Central memory CD8-positive, alpha-beta T cell (primary cell): ENCODE data around the gene B4GALT2.
A peak's percentile ranks its signal among the peaks of the same experiment; 100 is the strongest.

Source experiments
- ATAC-seq: fragments of 150-1000 bp; cut with Tn5 transposase; replicated peaks from 2 replicates; pipeline ENCODE4 v1.10.0; 2022; ENCODE audit warnings: mild to moderate bottlenecking, moderate FRiP score, moderate number of reproducible peaks; ENCODE audit not compliant: poor library complexity, severe bottlenecking; ENCODE audit errors: extremely low read depth
- DNase-seq, 2 donors: peaks; one replicate each; pipeline ENCODE4 v3.0.0; 2021; ENCODE audit warnings: low spot score in 2 of 2
- H3K27ac Mint-ChIP-seq: one replicate; pipeline ENCODE4 v1.8.0; 2022; ENCODE audit warnings: low read depth, mild to moderate bottlenecking, moderate library complexity, mixed read lengths
- H3K27me3 Mint-ChIP-seq: one replicate; pipeline ENCODE4 v1.8.0; 2022; ENCODE audit warnings: mixed read lengths
- H3K36me3 Mint-ChIP-seq: one replicate; pipeline ENCODE4 v1.8.0; 2022; ENCODE audit warnings: mild to moderate bottlenecking, moderate library complexity, mixed read lengths; ENCODE audit not compliant: insufficient read depth
- H3K4me1 Mint-ChIP-seq: one replicate; pipeline ENCODE4 v1.8.0; 2022; ENCODE audit warnings: mixed read lengths
- H3K4me3 Mint-ChIP-seq: one replicate; pipeline ENCODE4 v1.8.0; 2022; ENCODE audit warnings: mild to moderate bottlenecking, moderate library complexity, mixed read lengths
- H3K9me3 Mint-ChIP-seq: one replicate; pipeline ENCODE4 v1.8.0; 2022; ENCODE audit warnings: mixed read lengths

B4GALT2 gene

DNA sequence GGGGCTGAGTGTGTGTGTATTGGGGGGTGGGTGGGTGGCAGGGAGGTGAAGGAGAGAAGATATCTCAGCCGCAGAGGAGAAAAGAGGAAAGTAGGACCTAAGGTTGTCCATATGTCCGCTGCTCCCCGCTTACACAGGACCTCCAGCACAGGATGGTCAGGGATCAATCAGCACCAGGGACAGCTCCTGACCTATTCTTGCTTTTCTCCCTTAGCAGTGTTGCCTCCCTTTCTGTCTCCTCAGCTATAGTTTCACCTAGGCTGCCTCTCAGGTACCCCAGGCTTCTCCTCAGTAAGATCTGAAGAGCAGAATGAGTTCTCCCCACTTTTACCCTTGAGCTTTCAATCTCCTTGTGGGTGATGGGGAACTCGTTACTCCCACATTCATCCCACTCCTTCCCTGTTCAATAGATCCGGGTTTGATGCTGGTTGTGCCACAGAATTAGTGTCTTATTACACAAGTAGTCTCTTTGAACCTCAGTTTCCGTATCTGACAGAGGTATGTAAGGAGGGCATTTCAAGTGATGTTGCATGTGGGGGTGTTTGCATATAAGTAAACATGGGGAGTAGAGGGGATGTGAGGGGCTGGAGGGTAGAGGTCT lies 10.6 kb upstream of the B4GALT2 start:
- Mint-ChIP-seq H3K27me3 (no peaks in the 10 kb centered on the region), H3K27ac (no peak overlapping the region), H3K4me3 (no peak overlapping the region), H3K9me3 (no peaks in the 10 kb centered on the region), H3K4me1 (peaks cover 22% of the 10 kb centered on the region), H3K36me3 (peaks cover 5% of the 10 kb centered on the region)
- DNase-seq (no peak), ATAC-seq (no peak)

- no peak for ATAC-seq
- Mint-ChIP-seq H3K4me3 (peak overlapping the region; percentile 80), H3K4me1 (peaks cover 31% of the 10 kb centered on the region), H3K36me3 (peaks cover 7% of the 10 kb centered on the region), H3K27me3 (no peaks in the 10 kb centered on the region), H3K9me3 (no peaks in the 10 kb centered on the region), H3K27ac (peak overlapping the region; percentile 39)
- no peak for DNase-seq
Measured at GRCh38 chr1:43969416-43969745, 9.6 kb upstream of the B4GALT2 start.

GRCh38 chr1:43969746-43970466 lies 9.1 kb upstream of the B4GALT2 start, which contains the start of gene DPH2:
Gene DPH2 (plus strand): TSS chr1:43970010. CDS start chr1:43970176, 166 bp downstream.
- Mint-ChIP-seq H3K36me3 (peaks cover 7% of the 10 kb centered on the region), H3K4me3 (peak within 1 kb of the TSS; percentile 80), H3K9me3 (no peaks in the 10 kb centered on the region), H3K4me1 (peaks cover 32% of the 10 kb centered on the region), H3K27ac (peak within 1 kb of the TSS; percentile 39), H3K27me3 (no peaks in the 10 kb centered on the region)
- DNase-seq = peak; percentile 75 to 84
- peak; percentile 91 for ATAC-seq

GRCh38 chr1:43970502-43970901 lies 8.5 kb upstream of the B4GALT2 start:
- Mint-ChIP-seq H3K4me3 (peak overlapping the region; percentile 80), H3K4me1 (peaks cover 32% of the 10 kb centered on the region), H3K9me3 (no peaks in the 10 kb centered on the region), H3K36me3 (peaks cover 7% of the 10 kb centered on the region), H3K27ac (peak overlapping the region; percentile 27), H3K27me3 (no peaks in the 10 kb centered on the region)
- ATAC-seq = no peak
- DNase-seq = no peak

GRCh38 chr1:43970911-43971310 lies 8.1 kb upstream of the B4GALT2 start:
- DNase-seq = no peak
- Mint-ChIP-seq H3K9me3 (no peaks in the 10 kb centered on the region), H3K36me3 (peaks cover 7% of the 10 kb centered on the region), H3K27ac (no peak overlapping the region), H3K4me3 (peak overlapping the region; percentile 80), H3K27me3 (no peaks in the 10 kb centered on the region), H3K4me1 (peaks cover 32% of the 10 kb centered on the region)
- no peak for ATAC-seq

DNA sequence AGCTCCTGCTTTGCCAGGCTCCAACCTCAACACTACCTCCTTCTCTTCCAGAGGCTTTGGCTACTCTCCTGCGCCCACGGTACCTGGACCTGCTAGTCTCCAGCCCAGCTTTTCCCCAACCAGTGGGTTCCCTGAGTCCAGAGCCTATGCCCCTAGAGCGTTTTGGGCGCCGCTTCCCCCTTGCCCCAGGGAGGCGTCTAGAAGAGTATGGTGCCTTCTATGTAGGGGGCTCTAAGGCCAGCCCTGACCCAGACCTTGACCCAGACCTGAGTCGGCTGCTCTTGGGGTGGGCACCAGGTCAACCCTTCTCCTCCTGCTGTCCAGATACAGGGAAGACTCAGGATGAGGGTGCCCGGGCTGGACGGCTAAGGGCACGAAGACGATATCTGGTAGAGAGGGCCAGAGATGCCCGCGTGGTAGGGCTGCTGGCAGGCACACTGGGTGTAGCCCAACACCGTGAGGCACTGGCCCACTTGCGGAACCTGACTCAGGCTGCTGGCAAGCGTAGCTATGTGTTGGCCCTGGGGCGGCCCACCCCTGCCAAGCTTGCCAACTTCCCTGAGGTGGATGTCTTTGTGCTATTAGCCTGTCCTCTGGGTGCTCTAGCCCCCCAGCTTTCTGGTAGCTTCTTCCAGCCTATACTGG lies 7.6 kb upstream of the B4GALT2 start:
- Mint-ChIP-seq H3K4me1 (peaks cover 35% of the 10 kb centered on the region), H3K4me3 (peak overlapping the region; percentile 80), H3K27me3 (no peaks in the 10 kb centered on the region), H3K36me3 (peaks cover 7% of the 10 kb centered on the region), H3K27ac (no peak overlapping the region), H3K9me3 (no peaks in the 10 kb centered on the region)
- no peak for ATAC-seq
- no peak for DNase-seq

GRCh38 chr1:43973981-43974442 lies 5.0 kb upstream of the B4GALT2 start:
- ATAC-seq = no peak
- Mint-ChIP-seq H3K4me1 (peaks cover 52% of the 10 kb centered on the region), H3K27ac (peak overlapping the region; percentile 88), H3K27me3 (no peaks in the 10 kb centered on the region), H3K36me3 (peaks cover 15% of the 10 kb centered on the region), H3K4me3 (peak overlapping the region; percentile 89), H3K9me3 (no peaks in the 10 kb centered on the region)
- DNase-seq = no peak

- H3K27me3 Mint-ChIP-seq = no peaks in the 10 kb centered on the region
- ATAC-seq = peak; percentile 78
- H3K36me3 Mint-ChIP-seq = peaks cover 15% of the 10 kb centered on the region
- peak; percentile 84 to 86 for DNase-seq
- H3K4me1 Mint-ChIP-seq = peaks cover 48% of the 10 kb centered on the region
- peak within 1 kb of the TSS; percentile 88 for H3K27ac Mint-ChIP-seq
- peak within 1 kb of the TSS; percentile 89 for H3K4me3 Mint-ChIP-seq
- H3K9me3 Mint-ChIP-seq = no peaks in the 10 kb centered on the region
Measured at GRCh38 chr1:43974443-43975248, 4.4 kb upstream of the B4GALT2 start, which contains the start of gene ATP6V0B. Gene ATP6V0B (plus strand): TSS chr1:43974960. CDS start chr1:43975041, 81 bp downstream.

GRCh38 chr1:43975249-43975961 lies 3.6 kb upstream of the B4GALT2 start:
- peaks cover 41% of the 10 kb centered on the region for H3K4me1 Mint-ChIP-seq
- H3K9me3 Mint-ChIP-seq = no peaks in the 10 kb centered on the region
- peaks cover 14% of the 10 kb centered on the region for H3K36me3 Mint-ChIP-seq
- no peak for DNase-seq
- no peaks in the 10 kb centered on the region for H3K27me3 Mint-ChIP-seq
- peak; percentile 4 for ATAC-seq
- H3K4me3 Mint-ChIP-seq = peak overlapping the region; percentile 89
- H3K27ac Mint-ChIP-seq = peak overlapping the region; percentile 88

DNA sequence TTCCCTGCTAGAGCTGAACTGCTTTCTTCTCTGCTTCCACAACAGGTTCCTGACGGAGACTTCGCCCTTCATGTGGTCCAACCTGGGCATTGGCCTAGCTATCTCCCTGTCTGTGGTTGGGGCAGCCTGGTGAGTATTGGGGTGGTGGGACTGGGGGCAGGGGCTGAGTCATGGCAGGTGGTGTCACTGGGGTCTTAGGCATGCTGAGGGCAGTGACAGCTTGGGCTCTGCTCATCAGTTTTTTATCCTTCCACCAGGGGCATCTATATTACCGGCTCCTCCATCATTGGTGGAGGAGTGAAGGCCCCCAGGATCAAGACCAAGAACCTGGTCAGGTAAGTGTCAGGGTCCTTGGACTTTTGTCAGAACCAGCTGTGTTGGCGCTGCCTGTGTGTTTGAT lies 3.0 kb upstream of the B4GALT2 start:
- Mint-ChIP-seq H3K9me3 (no peaks in the 10 kb centered on the region), H3K27me3 (no peaks in the 10 kb centered on the region), H3K27ac (peak overlapping the region; percentile 88), H3K36me3 (peaks cover 14% of the 10 kb centered on the region), H3K4me3 (peak overlapping the region; percentile 89), H3K4me1 (peaks cover 42% of the 10 kb centered on the region)
- ATAC-seq = no peak
- no peak for DNase-seq

- Mint-ChIP-seq H3K36me3 (peaks cover 14% of the 10 kb centered on the region), H3K9me3 (no peaks in the 10 kb centered on the region), H3K4me3 (peak overlapping the region; percentile 89), H3K4me1 (peaks cover 38% of the 10 kb centered on the region), H3K27me3 (no peaks in the 10 kb centered on the region), H3K27ac (no peak overlapping the region)
- DNase-seq (no peak), ATAC-seq (no peak)
Measured at GRCh38 chr1:43976890-43977289, 2.1 kb upstream of the B4GALT2 start.
